GM20000 (cell line): ENCODE measurements around the gene CRACDL.

ENCODE experiments used
- DNase-seq: peaks from one replicate; pipeline ENCODE4 v3.0.0; 2012; ENCODE audit warnings: low spot score
- TF ChIP-seq, protein P1 (sequence below): IDR thresholded peaks from 2 replicates; pipeline ENCODE4 v1.5.1; 2012; ENCODE audit warnings: mild to moderate bottlenecking, control low read depth; ENCODE audit errors: extremely low read depth, missing control alignments

The CRACDL gene

DNA sequence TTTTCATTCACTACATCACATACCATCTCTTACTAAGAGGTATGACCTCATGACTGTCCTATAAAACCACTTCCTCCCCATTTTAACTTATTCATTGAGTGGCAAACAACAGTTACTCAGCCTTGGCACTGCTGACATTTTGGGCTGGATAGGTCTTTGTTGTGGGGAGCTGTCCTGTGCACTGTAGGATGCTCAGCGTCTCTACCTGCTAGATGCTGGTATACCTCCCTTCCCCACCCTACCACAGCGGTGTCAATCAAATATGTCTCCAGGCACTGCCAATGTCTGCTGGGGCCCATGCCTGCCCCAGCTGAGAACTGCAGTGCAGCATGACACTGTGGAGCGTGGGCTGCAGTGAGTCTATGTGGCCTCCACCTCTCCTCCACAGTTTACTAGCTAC, 128.8 kb downstream of the CRACDL start:
- TF ChIP-seq, protein P1, sequence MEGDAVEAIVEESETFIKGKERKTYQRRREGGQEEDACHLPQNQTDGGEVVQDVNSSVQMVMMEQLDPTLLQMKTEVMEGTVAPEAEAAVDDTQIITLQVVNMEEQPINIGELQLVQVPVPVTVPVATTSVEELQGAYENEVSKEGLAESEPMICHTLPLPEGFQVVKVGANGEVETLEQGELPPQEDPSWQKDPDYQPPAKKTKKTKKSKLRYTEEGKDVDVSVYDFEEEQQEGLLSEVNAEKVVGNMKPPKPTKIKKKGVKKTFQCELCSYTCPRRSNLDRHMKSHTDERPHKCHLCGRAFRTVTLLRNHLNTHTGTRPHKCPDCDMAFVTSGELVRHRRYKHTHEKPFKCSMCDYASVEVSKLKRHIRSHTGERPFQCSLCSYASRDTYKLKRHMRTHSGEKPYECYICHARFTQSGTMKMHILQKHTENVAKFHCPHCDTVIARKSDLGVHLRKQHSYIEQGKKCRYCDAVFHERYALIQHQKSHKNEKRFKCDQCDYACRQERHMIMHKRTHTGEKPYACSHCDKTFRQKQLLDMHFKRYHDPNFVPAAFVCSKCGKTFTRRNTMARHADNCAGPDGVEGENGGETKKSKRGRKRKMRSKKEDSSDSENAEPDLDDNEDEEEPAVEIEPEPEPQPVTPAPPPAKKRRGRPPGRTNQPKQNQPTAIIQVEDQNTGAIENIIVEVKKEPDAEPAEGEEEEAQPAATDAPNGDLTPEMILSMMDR = no peak
- no peak for DNase-seq

DNA sequence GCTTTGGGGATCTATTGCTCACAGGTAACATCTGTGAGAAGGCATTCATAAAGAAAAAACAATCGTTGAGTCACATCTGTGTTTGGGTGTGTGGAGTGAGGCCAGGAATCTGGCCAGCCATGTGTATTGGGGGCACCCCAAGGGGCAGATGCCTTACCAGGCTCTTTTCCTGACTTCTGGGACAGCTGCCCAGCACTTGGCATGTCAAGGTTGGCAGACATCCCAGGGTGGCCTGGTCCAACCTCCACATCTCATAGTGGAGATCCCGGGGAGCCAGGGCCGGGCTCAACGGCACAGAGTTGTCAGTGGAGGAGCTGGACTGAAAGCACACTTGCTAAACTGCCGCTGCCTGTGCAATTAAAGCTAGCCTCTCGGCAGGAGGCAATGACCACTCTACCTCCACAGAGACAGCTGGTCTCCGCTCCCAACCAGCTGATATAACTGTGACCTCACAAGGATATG, 129.8 kb downstream of the CRACDL start:
- TF ChIP-seq, protein P1 = no peak
- DNase-seq = no peak

DNA sequence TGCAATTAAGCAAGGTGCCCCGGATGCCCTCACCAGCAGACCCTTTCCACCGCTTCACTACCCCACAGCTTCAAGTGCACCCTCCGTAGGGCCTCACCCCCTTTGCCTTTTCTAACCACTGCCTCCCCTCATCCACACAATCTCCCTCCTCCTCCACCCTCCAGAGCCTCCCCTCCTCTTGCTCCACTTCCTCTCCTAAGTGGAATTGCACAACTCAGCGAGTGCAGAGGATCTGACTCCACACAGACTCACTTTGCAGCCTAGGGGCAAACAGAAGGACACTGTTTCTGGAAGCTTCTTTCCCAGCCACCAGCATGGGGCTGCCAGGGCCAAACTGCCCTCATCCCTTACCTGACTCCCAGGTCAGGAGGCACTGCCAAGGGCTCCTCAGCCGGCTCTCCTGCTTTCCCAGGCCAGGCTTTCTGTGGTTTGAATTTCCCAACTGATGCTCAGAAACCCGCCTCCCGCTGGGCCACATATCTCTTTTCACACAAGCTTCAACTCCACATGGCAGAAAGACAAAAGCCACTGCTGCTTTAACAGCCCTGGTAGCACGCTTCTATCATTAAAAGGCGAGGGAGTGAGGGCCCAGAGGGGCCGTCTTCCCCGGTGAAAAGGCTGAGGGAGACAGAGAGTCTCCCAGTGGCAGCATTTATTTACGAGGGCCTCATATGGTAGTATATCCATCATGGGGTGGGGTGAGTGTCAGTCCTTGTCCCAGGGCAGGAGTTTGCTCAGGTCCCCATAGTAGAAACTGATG, 130.4 kb downstream of the CRACDL start:
- TF ChIP-seq, protein P1 = no peak
- no peak for DNase-seq

DNA sequence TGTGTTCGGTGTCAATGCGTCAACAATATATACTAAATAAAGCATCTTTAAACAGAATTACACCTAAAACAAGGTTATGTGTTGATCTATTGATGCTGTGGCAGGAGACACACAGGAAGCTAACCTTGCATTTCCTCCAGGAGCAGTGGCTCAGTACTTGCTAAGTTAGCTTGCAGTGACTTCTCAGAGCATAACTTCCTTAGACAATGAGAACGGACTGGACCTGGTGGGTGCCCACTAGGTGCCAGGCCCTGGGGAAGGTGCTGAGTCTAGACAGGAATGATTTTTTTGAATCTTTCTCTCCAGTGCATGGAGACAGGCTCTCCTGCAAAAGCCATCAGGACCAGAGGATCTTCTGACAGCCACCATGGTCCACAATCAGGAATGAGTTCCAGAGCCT, 131.3 kb downstream of the CRACDL start:
- TF ChIP-seq, protein P1 = no peak
- DNase-seq = no peak

DNA sequence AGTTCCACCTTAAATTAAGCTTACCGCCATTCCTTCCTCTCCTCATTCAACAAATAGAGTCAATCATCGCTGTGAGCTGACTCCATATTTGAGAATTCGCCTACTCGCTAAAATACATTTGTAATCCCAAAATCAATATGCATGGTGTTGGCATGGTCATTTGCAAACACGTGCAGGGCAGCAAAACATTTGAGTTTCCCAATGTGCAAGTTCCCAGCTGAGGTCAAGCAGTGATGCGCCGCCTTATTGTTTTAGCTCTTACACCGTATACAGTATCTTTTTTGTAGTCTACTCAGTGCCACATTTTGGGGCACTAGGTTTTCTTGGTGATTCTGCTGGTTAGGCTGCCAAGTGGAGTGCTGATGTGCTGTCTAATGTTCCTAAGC, 131.8 kb downstream of the CRACDL start:
- TF ChIP-seq, protein P1 = no peak
- no peak for DNase-seq

DNA sequence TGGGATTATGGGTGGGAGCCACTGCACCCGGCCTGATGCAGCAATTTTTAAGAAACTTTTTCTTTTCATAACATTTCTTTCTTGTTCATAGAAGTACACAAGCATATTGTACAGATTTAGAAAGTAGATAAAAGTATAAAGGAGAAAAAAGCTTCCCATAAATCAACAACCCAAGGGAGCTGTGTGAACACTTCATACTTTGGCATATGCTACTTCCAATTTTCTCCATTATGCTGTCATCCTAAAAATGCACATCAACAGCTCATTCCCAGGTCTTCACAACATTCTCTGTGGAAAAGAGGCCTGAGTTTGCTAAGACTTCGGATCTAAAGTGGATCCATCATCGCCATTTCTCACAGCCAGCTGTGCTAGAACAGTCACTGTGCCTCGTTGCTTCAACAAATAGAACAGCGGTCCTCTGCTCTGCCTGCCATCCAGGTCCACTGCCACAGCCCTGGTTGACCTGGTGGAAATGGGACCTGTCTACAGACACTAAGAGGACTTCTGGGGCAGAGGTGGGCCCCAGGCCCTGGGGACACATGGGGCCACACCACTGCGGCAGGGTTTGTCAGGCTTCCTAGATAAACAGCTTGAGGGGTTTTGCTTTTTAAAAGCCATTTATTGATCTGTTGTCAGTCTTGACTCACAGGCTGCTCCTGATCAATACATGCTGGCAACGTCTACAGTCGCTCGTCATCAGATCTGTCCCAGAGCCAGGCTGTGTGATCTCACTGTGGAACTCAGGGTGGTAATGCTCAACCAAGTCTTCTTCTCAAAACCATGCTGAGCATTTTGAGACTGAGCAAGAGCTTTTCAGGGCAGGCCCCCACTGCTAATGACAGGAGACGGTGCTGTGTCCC, 132.4 kb downstream of the CRACDL start:
- DNase-seq = no peak
- TF ChIP-seq, protein P1 = no peak

DNA sequence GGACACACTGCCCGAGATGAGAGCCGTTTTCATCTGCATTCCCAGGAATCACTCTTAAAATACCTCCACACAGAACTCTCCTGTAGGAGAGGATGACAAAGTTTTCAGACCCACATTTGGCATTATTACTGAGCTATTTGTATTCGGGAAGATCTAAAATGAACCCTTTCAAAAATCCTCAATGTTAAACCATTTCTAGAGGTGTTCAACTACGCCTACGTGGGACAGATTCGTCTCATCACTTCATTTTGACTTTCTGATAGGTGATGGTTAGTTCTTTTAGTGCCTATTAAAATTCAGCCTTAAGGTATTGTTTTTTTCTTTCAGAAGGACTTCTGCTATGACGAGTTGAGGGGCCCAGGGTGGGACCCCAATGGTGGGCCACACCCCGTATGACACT, 133.7 kb downstream of the CRACDL start:
- TF ChIP-seq, protein P1 = no peak

More for the DNA sequence above, 133.7 kb downstream of the CRACDL start:
- no peak for DNase-seq
